HG03520 (cell line): ENCODE data around the gene PLEKHG5.
"Not testable (repeated sequence)": the region's sequence is repeated elsewhere in the genome, so short reads cannot be mapped to it uniquely, and the experiment has no call there.

Experiments
- ATAC-seq: cut with Tn5 transposase; IDR thresholded peaks from one replicate; pipeline ENCODE4 v1.9.1; 2021; ENCODE audit warnings: mild to moderate bottlenecking, moderate library complexity; ENCODE audit not compliant: unreplicated experiment

The PLEKHG5 gene

DNA sequence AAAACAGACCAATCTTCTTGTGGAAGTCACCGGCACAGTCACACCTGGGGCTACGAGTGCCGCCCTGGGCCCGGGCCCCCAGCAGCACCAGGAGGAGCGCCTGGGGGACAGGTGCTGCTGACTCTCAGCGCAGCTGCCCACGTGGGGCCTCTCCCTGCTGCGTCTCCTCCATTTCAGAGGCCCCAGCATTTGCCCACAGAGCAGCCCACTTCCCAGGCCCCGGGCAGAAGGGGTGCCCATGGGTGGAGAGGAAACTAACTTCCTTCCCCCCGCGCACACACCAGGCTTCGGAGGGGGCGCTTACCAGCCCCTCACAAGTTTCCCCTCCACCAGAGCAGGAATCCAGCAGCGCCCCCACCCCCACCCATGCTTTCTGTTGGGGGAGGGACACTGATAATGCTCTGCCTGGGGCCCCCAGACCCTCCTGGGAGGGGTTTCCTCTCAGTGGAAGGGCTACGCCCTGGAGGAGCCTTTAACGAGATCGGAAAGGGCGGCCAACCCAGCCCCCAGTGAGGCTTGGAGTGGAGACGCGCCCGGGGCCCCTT, 25.9 kb downstream of the PLEKHG5 start:
- ATAC-seq, result no peak

GRCh38 chr1:6464915-6465314, 26.6 kb downstream of the PLEKHG5 start:
- ATAC-seq, result no peak

DNA sequence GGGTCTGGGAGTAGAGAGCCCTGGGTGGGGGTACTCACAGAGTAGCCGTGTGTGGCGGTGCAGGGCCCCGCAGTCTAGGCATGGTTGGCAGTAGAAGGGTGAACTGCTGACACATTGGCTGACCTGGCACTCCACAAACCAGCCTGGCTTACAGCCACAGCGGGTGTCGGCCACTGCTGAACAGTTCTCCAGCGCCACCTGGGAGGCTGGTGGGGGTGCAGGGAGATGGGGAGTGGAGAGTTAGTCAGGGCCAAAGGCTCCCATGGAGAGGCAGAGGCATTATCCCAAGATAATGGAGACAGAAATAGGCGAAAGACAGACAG, 27.0 kb downstream of the PLEKHG5 start:
- ATAC-seq, result no peak

- no peak for ATAC-seq
These were observed 28.4 kb downstream of the PLEKHG5 start for GRCh38 chr1:6463120-6463412.

GRCh38 chr1:6462412-6463119, 28.9 kb downstream of the PLEKHG5 start:
- no peak for ATAC-seq

DNA sequence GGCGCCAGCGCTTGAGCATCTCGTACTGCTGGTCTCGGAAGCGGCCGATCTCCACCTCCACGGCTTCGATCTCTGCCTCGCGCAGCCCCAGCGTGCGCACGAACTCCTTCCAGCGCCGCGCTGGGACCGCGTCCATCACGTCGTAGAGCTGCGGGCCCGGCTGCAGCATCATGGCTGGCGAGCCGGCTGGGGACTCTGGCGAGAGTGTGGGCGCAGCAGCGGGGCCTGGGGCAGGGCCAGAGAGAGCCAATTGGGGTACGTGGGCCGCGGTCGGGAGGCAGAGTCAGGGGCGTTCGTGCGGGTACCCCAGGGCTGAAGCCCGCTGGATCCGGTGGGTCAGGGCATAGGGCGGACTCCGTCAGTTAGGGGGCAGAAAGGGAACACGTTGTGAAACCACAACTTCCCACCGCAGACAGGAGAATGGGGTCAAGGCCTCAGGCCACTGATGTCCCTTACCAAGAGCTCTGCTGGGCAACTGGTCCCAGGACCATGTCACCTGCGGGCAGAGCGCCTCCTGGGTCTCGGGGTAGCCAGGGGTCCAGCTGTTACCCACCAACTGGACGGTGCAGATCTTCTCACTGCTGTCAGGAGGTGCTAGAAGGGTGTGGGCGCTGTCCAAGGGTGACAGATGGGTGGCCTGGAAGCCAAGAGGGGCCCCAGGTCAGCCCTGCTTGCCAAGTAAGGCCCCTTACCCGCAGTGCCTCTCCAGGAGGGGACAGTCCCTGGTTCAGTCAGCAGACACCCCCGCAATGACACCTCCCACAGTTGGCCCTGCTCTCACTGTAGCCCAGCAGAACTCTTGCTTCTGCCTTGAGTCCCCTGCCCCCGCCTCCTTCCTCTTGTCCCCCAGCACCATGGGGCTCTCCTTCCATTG, 29.7 kb downstream of the PLEKHG5 start:
- no peak for ATAC-seq

DNA sequence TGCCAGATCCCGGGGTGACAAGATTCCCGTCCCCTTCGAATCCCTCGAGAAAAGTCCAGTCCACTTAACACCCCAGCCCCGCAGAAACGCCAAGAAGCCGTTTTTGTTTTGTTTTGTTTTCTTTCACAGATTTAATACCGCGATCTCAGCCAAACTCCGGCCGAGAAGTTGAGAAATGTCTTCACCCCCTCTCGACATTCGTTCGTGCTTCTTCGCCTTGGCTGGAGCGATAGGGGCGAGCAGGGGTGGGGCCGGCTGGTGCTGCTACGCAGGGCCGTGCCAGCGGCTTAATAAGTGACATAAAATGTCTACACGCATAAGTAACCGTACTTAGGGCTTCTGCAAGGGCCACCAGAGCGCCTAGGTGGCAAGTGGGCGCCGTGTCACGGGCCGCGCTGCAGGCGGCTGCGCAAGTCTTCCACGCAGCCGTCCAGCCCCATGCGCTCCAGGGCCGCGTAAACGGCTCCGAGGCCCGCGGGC, 30.4 kb downstream of the PLEKHG5 start:
- no peak for ATAC-seq

DNA sequence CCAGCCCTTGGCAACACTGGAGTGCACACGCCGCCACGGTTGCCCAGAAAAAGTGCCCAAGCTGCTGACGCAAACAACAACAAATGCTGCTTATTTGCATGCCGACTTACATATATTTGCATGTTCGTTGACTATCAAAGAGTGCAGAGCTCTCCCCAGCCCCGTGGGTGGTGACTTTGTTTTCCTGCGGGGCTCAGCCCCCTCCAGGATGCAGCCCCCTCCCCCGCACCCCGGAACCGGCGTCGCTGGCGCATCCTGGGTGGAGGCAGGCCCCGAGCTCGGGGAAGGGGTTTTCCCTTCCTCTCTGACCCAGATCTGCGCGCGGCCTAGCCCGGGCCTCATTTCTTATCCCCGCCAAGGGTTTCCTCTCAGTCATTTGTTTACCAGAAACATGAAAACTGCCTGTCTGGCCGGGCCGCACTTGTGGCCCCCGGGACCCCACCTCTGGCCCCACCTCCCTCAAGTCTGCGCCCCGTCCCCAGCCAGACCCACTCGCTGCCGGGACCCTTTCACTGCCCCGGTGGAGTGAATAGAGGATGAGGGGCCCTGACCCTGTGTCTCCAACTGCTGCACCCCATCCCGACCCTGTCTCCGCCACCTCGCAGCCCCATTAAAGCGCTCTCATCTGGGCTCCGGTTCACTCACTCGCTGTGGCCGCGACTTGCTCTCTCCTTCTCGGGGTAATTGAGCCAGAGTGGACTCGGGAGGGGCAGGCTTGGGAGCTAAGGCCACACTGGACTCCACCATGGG, 31.0 kb downstream of the PLEKHG5 start:
- no peak for ATAC-seq

- ATAC-seq, result no peak
These were observed 31.6 kb downstream of the PLEKHG5 start for GRCh38 chr1:6459850-6460265.

GRCh38 chr1:6456800-6457466, 34.5 kb downstream of the PLEKHG5 start:
- no peak for ATAC-seq

DNA sequence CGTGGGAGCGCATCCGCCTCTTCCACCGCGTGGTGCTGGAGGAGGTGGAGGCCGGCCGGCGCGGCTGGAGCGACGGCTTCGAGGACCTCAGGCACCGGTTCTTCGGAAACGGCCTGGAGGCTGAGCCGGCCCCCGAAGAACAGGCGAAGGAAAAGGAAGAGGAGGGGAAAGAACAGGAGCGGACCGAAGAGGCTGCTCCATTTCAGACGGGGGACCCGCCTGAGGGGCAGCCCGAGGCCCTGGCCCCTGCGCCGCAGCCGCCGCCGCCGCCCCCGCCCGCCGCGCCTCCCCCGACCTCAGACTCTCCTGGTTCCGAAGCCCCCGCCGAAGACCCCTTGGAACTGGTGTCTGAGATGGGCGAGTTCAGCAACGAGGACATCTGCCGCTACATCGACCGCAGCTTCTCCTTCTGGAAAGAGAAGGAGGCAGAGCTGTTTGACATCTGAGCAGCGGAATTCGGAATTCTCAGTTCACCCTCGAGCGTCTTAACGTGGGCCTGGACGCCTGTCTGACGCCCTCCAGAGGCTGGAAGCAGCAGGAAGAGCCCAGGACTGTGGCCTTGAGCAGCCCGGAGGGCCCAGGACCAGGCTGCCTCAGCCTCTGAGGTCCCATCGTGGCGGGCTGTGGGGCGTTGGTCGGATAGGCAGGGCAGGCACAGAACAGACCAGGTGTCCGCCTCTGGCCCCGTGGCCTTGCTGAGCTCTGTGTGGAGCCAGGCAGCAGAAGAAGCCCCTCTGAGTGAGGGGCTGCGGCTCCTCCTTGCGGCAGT, 35.5 kb downstream of the PLEKHG5 start:
- ATAC-seq, result not testable (repeated sequence)

- no peak for ATAC-seq
These were observed 36.4 kb downstream of the PLEKHG5 start for GRCh38 chr1:6454856-6455751.

GRCh38 chr1:6453895-6454855, 37.3 kb downstream of the PLEKHG5 start:
- not testable (repeated sequence) for ATAC-seq

GRCh38 chr1:6450943-6451373, 40.5 kb downstream of the PLEKHG5 start:
- ATAC-seq, result no peak

DNA sequence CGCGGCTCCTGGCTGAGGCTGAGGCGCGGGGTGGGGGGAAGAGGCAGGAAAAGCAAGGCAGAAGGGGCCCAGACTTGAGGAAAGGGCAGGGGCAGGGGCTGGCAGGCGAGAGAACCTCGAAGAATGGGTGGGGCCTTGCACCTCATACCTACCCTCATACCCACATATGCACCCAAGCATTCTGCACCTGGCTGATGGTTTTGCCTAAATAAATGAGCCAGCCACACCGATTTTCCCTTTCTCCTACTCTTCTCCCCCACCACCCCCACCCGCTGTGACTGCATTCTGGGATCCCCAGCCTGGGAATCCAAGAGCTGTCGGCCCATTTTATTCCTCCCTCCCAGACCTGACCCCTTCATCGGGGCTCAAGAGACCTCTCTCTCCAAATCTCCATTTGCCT, 41.0 kb downstream of the PLEKHG5 start:
- ATAC-seq, result not testable (repeated sequence)

- no peak for ATAC-seq
These were observed 41.4 kb downstream of the PLEKHG5 start for GRCh38 chr1:6450005-6450450.

- no peak for ATAC-seq
These were observed 42.5 kb downstream of the PLEKHG5 start for GRCh38 chr1:6448749-6449631.
